HCT116 (cell line): ENCODE measurements around the gene LMLN. TPM values are rescaled to one million over a fixed set of nuclear protein-coding genes. Genes with fewer than 3 reads are reported as not detected.

Experiments used
- ATAC-seq: fragments of 200-7000 bp; cut with Tn5 transposase; 2 replicates; pipeline ENCODE4 v1.9.1; 2020; ENCODE audit warnings: mild to moderate bottlenecking, moderate library complexity
- BruUV-seq: library from RNA; stranded (reverse); fragments of 400-500 nt; replicated peaks from 2 replicates; lab custom pipeline; 2021; lab: Mats Ljungman, UMichigan
- CTCF ChIA-PET: fragments of 300-600 bp; sonication (Branson Sonifier 250); formaldehyde crosslinking; loops from one replicate; lab custom pipeline; 2021; ENCODE audit warnings: antibody characterized with exemption; lab: Charles Lee
- POLR2A ChIA-PET: fragments of 300-600, 350-600 bp; sonication (Branson Sonifier 250); formaldehyde crosslinking; loops from one replicate; lab custom pipeline; 2021; ENCODE audit warnings: antibody characterized with exemption; lab: Charles Lee
- RAD21 ChIA-PET, 2 experiments: fragments of 300-600 bp; sonication (Branson Sonifier 250); formaldehyde crosslinking; loops; one replicate each; lab custom pipeline; 2023; ENCODE audit warnings: low total read pairs in 2 of 2; ENCODE audit not compliant: uncharacterized antibody in 2 of 2, unreplicated experiment in 2 of 2, low non-redundant PET in 1 of 2; lab: Charles Lee
- DNase-seq: peaks from one replicate; pipeline ENCODE4 v3.0.0-alpha.2; 2010; ENCODE audit warnings: low read depth, low spot score
- H2AFZ ChIP-seq: fragments of 200-600 bp; shearing (Covaris generic), sonication (generic); 2 replicates; pipeline ENCODE4 v1.6.1; 2017; ENCODE audit warnings: low read depth, mixed run types, mixed read lengths, antibody characterized with exemption, low read length; ENCODE audit not compliant: poor library complexity, severe bottlenecking
- H3K27ac ChIP-seq: 2 replicates; pipeline ENCODE4 v1.5.1; 2012; ENCODE audit warnings: low read depth, low read length
- H3K27me3 ChIP-seq: fragments of 200-600 bp; sonication (generic); 2 replicates; pipeline ENCODE4 v1.6.1; 2016; ENCODE audit warnings: mixed run types, low read length, mixed read lengths; ENCODE audit not compliant: insufficient read depth
- H3K36me3 ChIP-seq, 2 experiments: fragments of 200-500 bp in 1 of 2; fragments of 200-600 bp in 1 of 2; sonication (Bioruptor generic) in 1 of 2; sonication (generic) in 1 of 2; 2 replicates each; pipeline versions ENCODE4 v1.5.1 to v1.6.1; 2014 to 2016; ENCODE audit warnings: low read length in 2 of 2, inconsistent platforms in 1 of 2, mixed read lengths in 1 of 2, mixed run types in 1 of 2; ENCODE audit not compliant: insufficient read depth in 2 of 2, control insufficient read depth in 1 of 2
- H3K4me1 ChIP-seq, 2 experiments: fragments of 200-600 bp in 1 of 2; sonication (generic) in 1 of 2; 2 replicates each; pipeline versions ENCODE4 v1.5.1 to v1.6.1; 2012 to 2017; ENCODE audit warnings: low read length in 2 of 2, inconsistent platforms in 1 of 2, mild to moderate bottlenecking in 1 of 2, mixed read lengths in 1 of 2, mixed run types in 1 of 2, moderate library complexity in 1 of 2; ENCODE audit not compliant: insufficient read depth in 2 of 2, control insufficient read depth in 1 of 2
- H3K4me2 ChIP-seq: fragments of 200-600 bp; sonication (generic); 2 replicates; pipeline ENCODE4 v1.6.1; 2017; ENCODE audit warnings: mixed run types, low read length, mixed read lengths
- H3K4me3 ChIP-seq, 2 experiments: fragments of 200-600 bp in 1 of 2; sonication (generic) in 1 of 2; replicated peaks in 1 of 2; 2 replicates each; pipeline ENCODE4 v1.5.1; 2011 to 2016; ENCODE audit warnings: low read length in 2 of 2, control low read depth in 1 of 2, low read depth in 1 of 2, mild to moderate bottlenecking in 1 of 2, mixed read lengths in 1 of 2, mixed run types in 1 of 2
- H3K79me2 ChIP-seq: fragments of 200-600 bp; sonication (generic); 2 replicates; pipeline ENCODE4 v1.6.1; 2017; ENCODE audit warnings: mild to moderate bottlenecking, mixed run types, low read length, moderate library complexity, mixed read lengths; ENCODE audit not compliant: insufficient read depth
- H3K9ac ChIP-seq: fragments of 200-600 bp; sonication (generic); 2 replicates; pipeline ENCODE4 v1.6.1; 2016; ENCODE audit warnings: low read length, mixed read lengths
- H3K9me2 ChIP-seq: fragments of 200-600 bp; sonication (generic), shearing (Covaris generic); 2 replicates; pipeline ENCODE4 v1.6.1; 2017; ENCODE audit warnings: mixed run types, mild to moderate bottlenecking, moderate library complexity; ENCODE audit not compliant: insufficient read depth
- H3K9me3 ChIP-seq, 2 experiments: fragments of 200-500 bp in 1 of 2; fragments of 200-600 bp in 1 of 2; sonication (Bioruptor generic) in 1 of 2; sonication (generic) in 1 of 2; 2 replicates each; pipeline ENCODE4 v1.6.1; 2014 to 2017; ENCODE audit warnings: low read length in 2 of 2, mixed read lengths in 2 of 2, inconsistent platforms in 1 of 2, low read depth in 1 of 2, mild to moderate bottlenecking in 1 of 2, mixed run types in 1 of 2, moderate library complexity in 1 of 2; ENCODE audit not compliant: control insufficient read depth in 1 of 2, insufficient read depth in 1 of 2
- H4K20me1 ChIP-seq: fragments of 200-600 bp; sonication (generic), shearing (Covaris generic); 2 replicates; pipeline ENCODE4 v1.6.1; 2017; ENCODE audit warnings: mixed run types, mild to moderate bottlenecking, moderate library complexity; ENCODE audit not compliant: insufficient read depth
- CBX3 ChIP-seq: IDR thresholded peaks from 2 replicates; pipeline ENCODE4 v1.6.1; 2012; ENCODE audit warnings: low read depth
- EGR1 ChIP-seq: IDR thresholded peaks from 2 replicates; pipeline ENCODE4 v1.6.1; 2012; ENCODE audit warnings: low read depth
- ELF1 ChIP-seq: IDR thresholded peaks from 2 replicates; pipeline ENCODE4 v1.6.1; 2012; ENCODE audit warnings: low read depth, borderline replicate concordance
- EZH2 ChIP-seq: fragments of 200-600 bp; sonication (generic); IDR thresholded peaks from 2 replicates; pipeline ENCODE4 v1.6.1; 2017; ENCODE audit warnings: antibody characterized with exemption, mixed run types
- FOSL1 ChIP-seq: IDR thresholded peaks from 2 replicates; pipeline ENCODE4 v1.6.1; 2012; ENCODE audit warnings: low read depth
- RAD21 ChIP-seq: IDR thresholded peaks from 2 replicates; pipeline ENCODE4 v1.6.1; 2012; ENCODE audit warnings: low read depth, mild to moderate bottlenecking
- SIN3A ChIP-seq: IDR thresholded peaks from 2 replicates; pipeline ENCODE4 v1.6.1; 2012; ENCODE audit warnings: low read depth
- SP1 ChIP-seq: IDR thresholded peaks from 2 replicates; pipeline ENCODE4 v1.6.1; 2012; ENCODE audit warnings: low read depth
- SRF ChIP-seq: IDR thresholded peaks from 2 replicates; pipeline ENCODE4 v1.6.1; 2012; ENCODE audit warnings: low read depth
- YY1 ChIP-seq: IDR thresholded peaks from 2 replicates; pipeline ENCODE4 v1.6.1; 2011; ENCODE audit warnings: low read length, low read depth, moderate library complexity, mild to moderate bottlenecking; ENCODE audit not compliant: insufficient replicate concordance; ENCODE audit errors: extremely low read depth
- ZFX ChIP-seq: fragments of 450-650 bp; IDR thresholded peaks from 2 replicates; pipeline ENCODE4 v1.6.1; 2017
- ZNF274 ChIP-seq: fragments of 200-500 bp; sonication (Bioruptor generic); IDR thresholded peaks from 2 replicates; pipeline ENCODE4 v1.6.1; 2014; ENCODE audit warnings: mild to moderate bottlenecking, low read depth, low read length, inconsistent platforms
- intact Hi-C: fragments of 100-400 bp; cut with micrococcal nuclease; formaldehyde crosslinking; loops from 2 replicates; pipeline ENCODE4 v1.10.0; 2022
- total RNA-seq: library from RNA; stranded (reverse); gene quantifications from one replicate; pipeline ENCODE4 v1.2.1, GENCODE V29; 2021; ENCODE audit not compliant: unreplicated experiment
- TF ChIP-seq, protein P1 (sequence below), 3 experiments: fragments of 200-600 bp in 1 of 3; sonication (generic) in 1 of 3; IDR thresholded peaks in 2 of 3; conservative IDR thresholded peaks in 1 of 3; 2 replicates each; pipeline ENCODE4 v1.5.1; 2012 to 2017; ENCODE audit warnings: low read depth in 2 of 3, low read length in 2 of 3, antibody characterized with exemption in 1 of 3, borderline replicate concordance in 1 of 3, control low read depth in 1 of 3, mild to moderate bottlenecking in 1 of 3, mixed read lengths in 1 of 3, mixed run types in 1 of 3, moderate library complexity in 1 of 3; ENCODE audit not compliant: insufficient read depth in 1 of 3
- TF ChIP-seq, protein P2 (sequence below): IDR thresholded peaks from 2 replicates; pipeline ENCODE4 v1.6.1; 2012; ENCODE audit warnings: low read depth

The LMLN gene
- total RNA-seq, 1 experiment from 2014 or later: 7.2 TPM

DNA sequence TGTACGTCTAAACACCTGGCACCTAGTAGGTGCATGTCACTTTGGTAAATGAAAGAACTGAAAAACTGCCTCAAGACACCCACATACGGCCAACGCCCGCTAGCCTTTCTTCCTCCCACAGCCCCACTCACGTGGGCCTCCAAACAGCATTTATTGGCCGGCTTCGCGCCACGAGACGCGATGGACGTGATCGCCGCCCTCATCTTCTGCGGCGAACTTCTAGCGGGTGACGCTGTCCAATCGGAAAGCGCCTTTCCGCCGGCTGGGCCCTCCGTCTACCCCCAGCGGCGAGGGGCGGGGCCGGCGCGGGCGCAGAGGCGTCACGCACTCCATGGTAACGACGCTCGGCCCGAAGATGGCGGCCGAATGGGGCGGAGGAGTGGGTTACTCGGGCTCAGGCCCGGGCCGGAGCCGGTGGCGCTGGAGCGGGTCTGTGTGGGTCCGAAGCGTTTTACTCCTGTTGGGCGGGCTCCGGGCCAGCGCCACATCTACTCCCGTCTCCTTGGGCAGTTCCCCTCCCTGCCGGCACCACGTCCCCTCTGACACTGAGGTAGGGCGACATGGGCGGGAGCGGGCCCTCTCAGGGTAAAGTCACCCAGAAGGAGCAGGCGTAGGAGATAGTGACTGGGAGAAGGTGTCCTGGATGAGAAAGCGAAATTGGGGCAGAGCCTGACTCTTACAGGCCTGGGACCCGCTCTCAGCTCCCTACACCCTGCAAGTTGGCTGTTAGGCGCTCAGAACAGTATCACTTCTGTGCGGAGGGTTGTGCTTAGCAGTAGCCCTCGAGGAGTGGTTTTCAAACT lies at the start of gene LMLN (continued):
- TF ChIP-seq, protein P1, sequence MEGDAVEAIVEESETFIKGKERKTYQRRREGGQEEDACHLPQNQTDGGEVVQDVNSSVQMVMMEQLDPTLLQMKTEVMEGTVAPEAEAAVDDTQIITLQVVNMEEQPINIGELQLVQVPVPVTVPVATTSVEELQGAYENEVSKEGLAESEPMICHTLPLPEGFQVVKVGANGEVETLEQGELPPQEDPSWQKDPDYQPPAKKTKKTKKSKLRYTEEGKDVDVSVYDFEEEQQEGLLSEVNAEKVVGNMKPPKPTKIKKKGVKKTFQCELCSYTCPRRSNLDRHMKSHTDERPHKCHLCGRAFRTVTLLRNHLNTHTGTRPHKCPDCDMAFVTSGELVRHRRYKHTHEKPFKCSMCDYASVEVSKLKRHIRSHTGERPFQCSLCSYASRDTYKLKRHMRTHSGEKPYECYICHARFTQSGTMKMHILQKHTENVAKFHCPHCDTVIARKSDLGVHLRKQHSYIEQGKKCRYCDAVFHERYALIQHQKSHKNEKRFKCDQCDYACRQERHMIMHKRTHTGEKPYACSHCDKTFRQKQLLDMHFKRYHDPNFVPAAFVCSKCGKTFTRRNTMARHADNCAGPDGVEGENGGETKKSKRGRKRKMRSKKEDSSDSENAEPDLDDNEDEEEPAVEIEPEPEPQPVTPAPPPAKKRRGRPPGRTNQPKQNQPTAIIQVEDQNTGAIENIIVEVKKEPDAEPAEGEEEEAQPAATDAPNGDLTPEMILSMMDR (IDR thresholded peaks at IDR 0.05 in 2 of 3, conservative IDR thresholded peaks at IDR 0.05 in 1 of 3; ENCODE audit: borderline replicate concordance in 1 of 3, insufficient read depth in 1 of 3, low read depth in 2 of 3, low read length in 2 of 3): no peak
- TF ChIP-seq SRF (no peak), EZH2 (no peak), ZFX (peak; percentile 82)
- TF ChIP-seq, protein P2, sequence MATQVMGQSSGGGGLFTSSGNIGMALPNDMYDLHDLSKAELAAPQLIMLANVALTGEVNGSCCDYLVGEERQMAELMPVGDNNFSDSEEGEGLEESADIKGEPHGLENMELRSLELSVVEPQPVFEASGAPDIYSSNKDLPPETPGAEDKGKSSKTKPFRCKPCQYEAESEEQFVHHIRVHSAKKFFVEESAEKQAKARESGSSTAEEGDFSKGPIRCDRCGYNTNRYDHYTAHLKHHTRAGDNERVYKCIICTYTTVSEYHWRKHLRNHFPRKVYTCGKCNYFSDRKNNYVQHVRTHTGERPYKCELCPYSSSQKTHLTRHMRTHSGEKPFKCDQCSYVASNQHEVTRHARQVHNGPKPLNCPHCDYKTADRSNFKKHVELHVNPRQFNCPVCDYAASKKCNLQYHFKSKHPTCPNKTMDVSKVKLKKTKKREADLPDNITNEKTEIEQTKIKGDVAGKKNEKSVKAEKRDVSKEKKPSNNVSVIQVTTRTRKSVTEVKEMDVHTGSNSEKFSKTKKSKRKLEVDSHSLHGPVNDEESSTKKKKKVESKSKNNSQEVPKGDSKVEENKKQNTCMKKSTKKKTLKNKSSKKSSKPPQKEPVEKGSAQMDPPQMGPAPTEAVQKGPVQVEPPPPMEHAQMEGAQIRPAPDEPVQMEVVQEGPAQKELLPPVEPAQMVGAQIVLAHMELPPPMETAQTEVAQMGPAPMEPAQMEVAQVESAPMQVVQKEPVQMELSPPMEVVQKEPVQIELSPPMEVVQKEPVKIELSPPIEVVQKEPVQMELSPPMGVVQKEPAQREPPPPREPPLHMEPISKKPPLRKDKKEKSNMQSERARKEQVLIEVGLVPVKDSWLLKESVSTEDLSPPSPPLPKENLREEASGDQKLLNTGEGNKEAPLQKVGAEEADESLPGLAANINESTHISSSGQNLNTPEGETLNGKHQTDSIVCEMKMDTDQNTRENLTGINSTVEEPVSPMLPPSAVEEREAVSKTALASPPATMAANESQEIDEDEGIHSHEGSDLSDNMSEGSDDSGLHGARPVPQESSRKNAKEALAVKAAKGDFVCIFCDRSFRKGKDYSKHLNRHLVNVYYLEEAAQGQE: no peak

DNA sequence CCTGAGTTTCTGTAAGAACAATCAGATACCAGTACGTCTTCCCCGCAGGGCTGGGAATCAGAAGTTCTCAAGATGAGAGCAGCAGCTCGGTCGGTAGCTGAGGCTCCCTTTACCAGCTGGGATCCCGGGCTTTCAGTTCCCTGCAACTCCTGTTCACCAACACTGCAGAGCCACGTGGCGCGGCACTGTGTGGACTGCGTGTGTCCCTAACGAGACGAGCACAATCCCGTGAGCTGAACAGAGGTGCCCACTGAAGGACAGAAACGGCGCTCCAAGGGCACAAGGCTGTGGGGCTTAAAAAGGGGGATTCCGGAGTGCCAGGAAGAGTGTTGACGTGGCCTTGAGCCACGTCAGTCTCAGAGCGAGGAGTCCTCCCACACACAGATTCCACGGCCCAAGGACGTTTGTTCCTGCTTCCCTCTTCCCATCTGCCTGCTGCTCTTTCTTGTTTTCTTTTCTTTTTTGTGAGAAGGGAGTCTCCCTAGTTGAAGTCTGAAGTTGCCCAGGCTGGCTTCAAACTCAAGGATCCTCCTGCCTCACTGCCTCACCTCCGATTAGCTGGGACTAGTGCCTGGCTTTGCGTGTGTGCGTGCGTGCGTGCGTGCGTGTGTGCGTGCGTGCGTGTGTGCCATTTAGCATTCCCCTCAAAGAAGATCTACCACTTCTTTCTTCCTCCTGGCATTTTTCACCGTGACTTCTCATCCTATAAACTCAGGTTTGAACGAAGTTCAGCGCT lies 47.1 kb upstream of the LMLN start:
- BruUV-seq: no TSS peak
- Histone ChIP-seq H2AFZ (no peak overlapping the region), H4K20me1 (no peaks in the 10 kb centered on the region), H3K4me1 (no peaks in the 10 kb centered on the region), H3K9me3 (no peaks in the 10 kb centered on the region), H3K9ac (no peak overlapping the region), H3K27me3 (no peaks in the 10 kb centered on the region), H3K79me2 (no peaks in the 10 kb centered on the region), H3K4me3 (no peak overlapping the region), H3K9me2 (no peaks in the 10 kb centered on the region), H3K4me2 (no peak overlapping the region), H3K36me3 (no peaks in the 10 kb centered on the region), H3K27ac (no peak overlapping the region)
- intact Hi-C loops: no loop called here
- DNase-seq (no peak), ATAC-seq (no peak)
- RAD21 ChIA-PET: no interaction called here
- POLR2A ChIA-PET: no interaction called here
- CTCF ChIA-PET: no interaction called here
- TF ChIP-seq CBX3 (no peak), FOSL1 (no peak), ZNF274 (no peak), SIN3A (no peak), SRF (no peak), YY1 (no peak), ELF1 (no peak), SP1 (no peak), RAD21 (no peak), EGR1 (no peak)
